Stimulated activated CD8-positive, alpha-beta memory T cell treated with anti-CD3 and anti-CD28 coated beads, Interleukin-15, amount 100 ng/mL, for 48 hours (primary cell): Measurements from ENCODE around the gene RMC1.
"Not testable (repeated sequence)": the region's sequence is repeated elsewhere in the genome, so short reads cannot be mapped to it uniquely, and the experiment has no call there.

ENCODE experiments used
- DNase-seq, 2 donors: peaks; one replicate each; pipeline ENCODE4 v3.0.0-alpha.2; 2020; ENCODE audit warnings: low read depth in 2 of 2

Gene RMC1

GRCh38 chr18:23531912-23532311 is 28.6 kb downstream of the RMC1 start:
- DNase-seq = no peak

GRCh38 chr18:23532848-23533247 is 29.5 kb downstream of the RMC1 start:
- no peak for DNase-seq

- no peak for DNase-seq
These were observed 31.0 kb downstream of the RMC1 start for GRCh38 chr18:23534276-23534675.

GRCh38 chr18:23536204-23536603 is 32.9 kb downstream of the RMC1 start:
- no peak for DNase-seq

- no peak for DNase-seq
These were observed 34.0 kb downstream of the RMC1 start for GRCh38 chr18:23537274-23537673.

- DNase-seq = no peak
These were observed 34.7 kb downstream of the RMC1 start for GRCh38 chr18:23538001-23538400.

- no peak for DNase-seq
These were observed 35.6 kb downstream of the RMC1 start for GRCh38 chr18:23538870-23539269.

GRCh38 chr18:23539296-23539695 is 36.0 kb downstream of the RMC1 start:
- DNase-seq = no peak

- DNase-seq = no peak
These were observed 36.7 kb downstream of the RMC1 start for GRCh38 chr18:23539911-23540525.

- DNase-seq = no peak
These were observed 37.6 kb downstream of the RMC1 start for GRCh38 chr18:23540867-23541266.

- DNase-seq = no peak
These were observed 38.2 kb downstream of the RMC1 start for GRCh38 chr18:23541349-23542093.

GRCh38 chr18:23542461-23542860 is 39.1 kb downstream of the RMC1 start:
- DNase-seq = no peak

GRCh38 chr18:23545247-23545789 is 42.0 kb downstream of the RMC1 start:
- DNase-seq = no peak

GRCh38 chr18:23547306-23547705 is 44.0 kb downstream of the RMC1 start:
- DNase-seq = no peak

GRCh38 chr18:23547846-23548245 is 44.5 kb downstream of the RMC1 start:
- DNase-seq = no peak

GRCh38 chr18:23548275-23548674 is 45.0 kb downstream of the RMC1 start:
- DNase-seq = no peak

- DNase-seq = no peak
These were observed 45.4 kb downstream of the RMC1 start for GRCh38 chr18:23548719-23549118.

GRCh38 chr18:23550898-23551297 is 47.6 kb downstream of the RMC1 start:
- no peak for DNase-seq

- no peak for DNase-seq
These were observed 48.7 kb downstream of the RMC1 start for GRCh38 chr18:23551978-23552377.

GRCh38 chr18:23552505-23552904 is 49.2 kb downstream of the RMC1 start:
- DNase-seq = no peak

- DNase-seq = no peak
These were observed 50.6 kb downstream of the RMC1 start for GRCh38 chr18:23553887-23554286.

GRCh38 chr18:23556145-23556780 is 53.0 kb downstream of the RMC1 start:
- DNase-seq = no peak

- not testable (repeated sequence) for DNase-seq
These were observed 54.2 kb downstream of the RMC1 start for GRCh38 chr18:23557511-23557910.
